Testis (tissue), 2 donors: ENCODE measurements around the gene TTC8.

Experiments used
- POLR2A ChIP-seq: fragments of 450-650 bp; IDR thresholded peaks from one replicate; pipeline ENCODE4 v1.6.1; 2017; ENCODE audit warnings: antibody characterized with exemption, mild to moderate bottlenecking, moderate library complexity
- TF ChIP-seq, protein P1 (sequence below), 3 experiments: fragments of 450-650 bp in 2 of 3; fragments of 200-600 bp in 1 of 3; sonication (generic) in 1 of 3; IDR thresholded peaks; one replicate each; pipeline ENCODE4 v1.5.1; 2016 to 2019; ENCODE audit warnings: antibody characterized with exemption in 3 of 3, mild to moderate bottlenecking in 2 of 3, moderate library complexity in 1 of 3

DNA sequence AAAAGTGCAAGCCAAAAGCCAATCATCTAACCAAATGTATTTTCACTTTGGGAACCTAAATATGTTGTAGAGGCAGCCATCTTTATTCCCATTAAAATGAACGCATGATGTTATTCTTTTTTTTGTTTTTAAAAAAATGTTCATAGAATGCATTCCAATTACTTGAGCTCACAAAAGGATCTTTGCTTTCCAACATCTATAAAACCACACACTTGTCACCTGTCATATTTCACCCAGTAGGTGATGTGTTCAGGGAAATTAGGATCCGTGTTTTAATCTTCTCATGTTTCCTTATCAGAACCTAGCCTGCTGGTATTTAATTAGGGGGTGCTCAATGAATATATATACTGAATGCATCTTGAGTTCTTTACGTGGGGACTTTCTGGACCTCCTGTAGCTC, 13.6 kb downstream of the TTC8 start:
- TF ChIP-seq, protein P1, sequence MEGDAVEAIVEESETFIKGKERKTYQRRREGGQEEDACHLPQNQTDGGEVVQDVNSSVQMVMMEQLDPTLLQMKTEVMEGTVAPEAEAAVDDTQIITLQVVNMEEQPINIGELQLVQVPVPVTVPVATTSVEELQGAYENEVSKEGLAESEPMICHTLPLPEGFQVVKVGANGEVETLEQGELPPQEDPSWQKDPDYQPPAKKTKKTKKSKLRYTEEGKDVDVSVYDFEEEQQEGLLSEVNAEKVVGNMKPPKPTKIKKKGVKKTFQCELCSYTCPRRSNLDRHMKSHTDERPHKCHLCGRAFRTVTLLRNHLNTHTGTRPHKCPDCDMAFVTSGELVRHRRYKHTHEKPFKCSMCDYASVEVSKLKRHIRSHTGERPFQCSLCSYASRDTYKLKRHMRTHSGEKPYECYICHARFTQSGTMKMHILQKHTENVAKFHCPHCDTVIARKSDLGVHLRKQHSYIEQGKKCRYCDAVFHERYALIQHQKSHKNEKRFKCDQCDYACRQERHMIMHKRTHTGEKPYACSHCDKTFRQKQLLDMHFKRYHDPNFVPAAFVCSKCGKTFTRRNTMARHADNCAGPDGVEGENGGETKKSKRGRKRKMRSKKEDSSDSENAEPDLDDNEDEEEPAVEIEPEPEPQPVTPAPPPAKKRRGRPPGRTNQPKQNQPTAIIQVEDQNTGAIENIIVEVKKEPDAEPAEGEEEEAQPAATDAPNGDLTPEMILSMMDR (IDR thresholded peaks at IDR 0.05) = no peak
- TF ChIP-seq POLR2A = no peak
